PC-3 (cell line): ENCODE data around the gene NDUFAF4.

Source experiments
- EZH2 ChIP-seq: fragments of 300-600 bp; sonication (generic); IDR thresholded peaks from one replicate; pipeline ENCODE4 v1.6.1; 2017; ENCODE audit warnings: antibody characterized with exemption, mild to moderate bottlenecking, low read length; ENCODE audit not compliant: unreplicated experiment
- EZH2phosphoT487 ChIP-seq: fragments of 300-600 bp; sonication (generic); IDR thresholded peaks from 2 replicates; pipeline ENCODE4 v1.6.1; 2018; ENCODE audit warnings: mild to moderate bottlenecking, antibody characterized with exemption, low read length, borderline replicate concordance
- TF ChIP-seq, protein P1 (sequence below): fragments of 300-600 bp; sonication (generic); conservative IDR thresholded peaks from 2 replicates; pipeline ENCODE4 v1.5.1; 2017; ENCODE audit warnings: antibody characterized with exemption, low read depth, mild to moderate bottlenecking, low read length

DNA sequence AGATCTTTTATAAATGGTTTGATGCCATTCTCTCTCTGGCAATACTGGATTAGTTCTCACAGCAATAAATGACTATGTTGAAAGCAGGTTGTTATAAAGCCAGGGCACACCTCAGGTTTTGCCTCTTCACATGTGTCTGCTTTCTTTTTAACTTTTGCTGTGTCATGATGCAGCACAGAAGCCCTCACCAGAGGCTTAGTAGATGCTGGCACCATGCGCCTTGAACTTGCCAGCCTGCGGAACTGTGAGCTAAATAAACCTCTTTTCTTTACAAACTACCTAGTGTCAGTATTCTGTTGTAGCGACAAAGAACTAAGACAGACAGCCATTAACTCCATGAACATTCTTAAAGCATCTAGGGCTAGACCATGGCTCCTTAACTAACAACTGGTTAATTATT, 45.1 kb downstream of the NDUFAF4 start:
- TF ChIP-seq, protein P1, sequence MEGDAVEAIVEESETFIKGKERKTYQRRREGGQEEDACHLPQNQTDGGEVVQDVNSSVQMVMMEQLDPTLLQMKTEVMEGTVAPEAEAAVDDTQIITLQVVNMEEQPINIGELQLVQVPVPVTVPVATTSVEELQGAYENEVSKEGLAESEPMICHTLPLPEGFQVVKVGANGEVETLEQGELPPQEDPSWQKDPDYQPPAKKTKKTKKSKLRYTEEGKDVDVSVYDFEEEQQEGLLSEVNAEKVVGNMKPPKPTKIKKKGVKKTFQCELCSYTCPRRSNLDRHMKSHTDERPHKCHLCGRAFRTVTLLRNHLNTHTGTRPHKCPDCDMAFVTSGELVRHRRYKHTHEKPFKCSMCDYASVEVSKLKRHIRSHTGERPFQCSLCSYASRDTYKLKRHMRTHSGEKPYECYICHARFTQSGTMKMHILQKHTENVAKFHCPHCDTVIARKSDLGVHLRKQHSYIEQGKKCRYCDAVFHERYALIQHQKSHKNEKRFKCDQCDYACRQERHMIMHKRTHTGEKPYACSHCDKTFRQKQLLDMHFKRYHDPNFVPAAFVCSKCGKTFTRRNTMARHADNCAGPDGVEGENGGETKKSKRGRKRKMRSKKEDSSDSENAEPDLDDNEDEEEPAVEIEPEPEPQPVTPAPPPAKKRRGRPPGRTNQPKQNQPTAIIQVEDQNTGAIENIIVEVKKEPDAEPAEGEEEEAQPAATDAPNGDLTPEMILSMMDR: no peak
- TF ChIP-seq EZH2 (no peak), EZH2phosphoT487 (no peak)
